Liver (tissue), 9 donors: ENCODE data around the gene NRG3. TPM values are rescaled to one million over a fixed set of nuclear protein-coding genes. Genes with fewer than 3 reads are reported as not detected.

ENCODE experiments used
- DNase-seq: peaks from one replicate; pipeline ENCODE4 v3.0.0-alpha.2; 2017; ENCODE audit warnings: low spot score
- H3K27ac ChIP-seq, 2 donors: one replicate each; pipeline ENCODE4 v1.7.0; 2013; ENCODE audit warnings: inconsistent platforms in 2 of 2, low read length in 2 of 2, control low read depth in 1 of 2, low read depth in 1 of 2, mild to moderate bottlenecking in 1 of 2
- H3K27me3 ChIP-seq, 4 donors: one replicate each; pipeline versions ENCODE4 v1.6.1 to v1.7.0; 2013; ENCODE audit warnings: low read length in 3 of 4, inconsistent platforms in 1 of 4, mild to moderate bottlenecking in 1 of 4, moderate library complexity in 1 of 4; ENCODE audit not compliant: control insufficient read depth in 4 of 4, insufficient read depth in 4 of 4
- H3K36me3 ChIP-seq, 4 donors: one replicate each; pipeline versions ENCODE4 v1.6.1 to v1.7.0; 2013; ENCODE audit warnings: low read length in 3 of 4, mild to moderate bottlenecking in 3 of 4, low read depth in 1 of 4, moderate library complexity in 1 of 4; ENCODE audit not compliant: control insufficient read depth in 4 of 4, insufficient read depth in 3 of 4
- H3K4me1 ChIP-seq, 4 donors: one replicate each; pipeline versions ENCODE4 v1.6.1 to v1.7.0; 2013; ENCODE audit warnings: low read length in 3 of 4, mild to moderate bottlenecking in 3 of 4, moderate library complexity in 1 of 4; ENCODE audit not compliant: control insufficient read depth in 4 of 4, insufficient read depth in 4 of 4
- H3K4me3 ChIP-seq, 3 donors: one replicate each; pipeline versions ENCODE4 v1.6.1 to v1.7.0; 2013; ENCODE audit warnings: low read length in 3 of 3, control low read depth in 1 of 3, low read depth in 1 of 3, mild to moderate bottlenecking in 1 of 3
- H3K9ac ChIP-seq, 2 donors: one replicate each; pipeline ENCODE4 v1.7.0; 2013; ENCODE audit warnings: low read length in 2 of 2, mild to moderate bottlenecking in 2 of 2, moderate library complexity in 2 of 2, control low read depth in 1 of 2, low read depth in 1 of 2
- H3K9me3 ChIP-seq, 4 donors: one replicate each; pipeline versions ENCODE4 v1.6.1 to v1.7.0; 2013; ENCODE audit warnings: low read length in 3 of 4; ENCODE audit not compliant: control insufficient read depth in 4 of 4
- EGR1 ChIP-seq, 2 donors: IDR thresholded peaks; 2 replicates each; pipeline ENCODE4 v1.6.1; 2016 to 2018; ENCODE audit warnings: antibody characterized with exemption in 2 of 2, low read depth in 2 of 2
- FOXA1 ChIP-seq: IDR thresholded peaks from 2 replicates; pipeline ENCODE4 v1.6.1; 2016; ENCODE audit warnings: antibody characterized with exemption
- FOXA2 ChIP-seq: IDR thresholded peaks from 2 replicates; pipeline ENCODE4 v1.6.1; 2016; ENCODE audit warnings: antibody characterized with exemption
- GABPA ChIP-seq, 2 donors: IDR thresholded peaks in 1 of 2; conservative IDR thresholded peaks in 1 of 2; 2 replicates each; pipeline ENCODE4 v1.6.1; 2016; ENCODE audit warnings: antibody characterized with exemption in 2 of 2, mild to moderate bottlenecking in 1 of 2, moderate library complexity in 1 of 2
- HNF4A ChIP-seq, 2 donors: conservative IDR thresholded peaks; 2 replicates each; pipeline ENCODE4 v1.6.1; 2016; ENCODE audit warnings: antibody characterized with exemption in 2 of 2, mild to moderate bottlenecking in 2 of 2
- HNF4G ChIP-seq: IDR thresholded peaks from 2 replicates; pipeline ENCODE4 v1.6.1; 2016; ENCODE audit warnings: antibody characterized with exemption
- JUND ChIP-seq, 2 donors: IDR thresholded peaks; 2 replicates each; pipeline ENCODE4 v1.6.1; 2016; ENCODE audit warnings: antibody characterized with exemption in 2 of 2
- NR2F2 ChIP-seq: IDR thresholded peaks from 2 replicates; pipeline ENCODE4 v1.6.1; 2016; ENCODE audit warnings: antibody characterized with exemption
- RAD21 ChIP-seq, 2 donors: IDR thresholded peaks; 2 replicates each; pipeline ENCODE4 v1.6.1; 2016; ENCODE audit warnings: antibody characterized with exemption in 2 of 2, mild to moderate bottlenecking in 2 of 2
- RXRA ChIP-seq, 2 donors: IDR thresholded peaks; 2 replicates each; pipeline ENCODE4 v1.6.1; 2017 to 2018; ENCODE audit warnings: antibody characterized with exemption in 2 of 2, mild to moderate bottlenecking in 1 of 2
- SP1 ChIP-seq: IDR thresholded peaks from 2 replicates; pipeline ENCODE4 v1.6.1; 2018; ENCODE audit warnings: antibody characterized with exemption, mild to moderate bottlenecking
- TAF1 ChIP-seq: conservative IDR thresholded peaks from 2 replicates; pipeline ENCODE4 v1.6.1; 2016; ENCODE audit warnings: antibody characterized with exemption, mild to moderate bottlenecking
- YY1 ChIP-seq: IDR thresholded peaks from 2 replicates; pipeline ENCODE4 v1.6.1; 2016; ENCODE audit warnings: antibody characterized with exemption, mild to moderate bottlenecking
- WGBS: extraction: QIAGEN DNeasy Blood & Tissue Kit; methylation state at CpG from one replicate; pipeline ENCODE4 v1.1.7; 2013; 5-methylcytosine and 5-hydroxymethylcytosine counted together
- polyA plus RNA-seq, 2 donors: library from polyadenylated mRNA; stranded (reverse) in 1 of 2; unstranded in 1 of 2; fragments of 200-250 nt in 1 of 2; fragments of >200 nt in 1 of 2; fragmentation: Nextera tagmentation in 1 of 2; extraction: Ambion mirVana in 1 of 2; gene quantifications; one replicate each; pipeline versions ENCODE4 v1.2.1 to v1.2.3, GENCODE V29; 2013 to 2015
- total RNA-seq, 2 donors: library from RNA; depleted of rRNA; stranded (reverse); fragments of >200 nt; gene quantifications; one replicate each; pipeline ENCODE4 v1.2.3, GENCODE V29; 2014
- TF ChIP-seq, protein P1 (sequence below): fragments of 150-350 bp; IDR thresholded peaks from 2 replicates; pipeline ENCODE4 v1.5.1; 2017; ENCODE audit warnings: improper control_type of control experiment, low read depth, low read length; ENCODE audit not compliant: missing input control
- TF ChIP-seq, protein P2 (sequence below): IDR thresholded peaks from 2 replicates; pipeline ENCODE4 v1.6.1; 2016; ENCODE audit warnings: antibody characterized with exemption
- TF ChIP-seq, protein P3 (sequence below): IDR thresholded peaks from 2 replicates; pipeline ENCODE4 v1.6.1; 2016; ENCODE audit warnings: antibody characterized with exemption, mild to moderate bottlenecking
- TF ChIP-seq, protein P4 (sequence below): IDR thresholded peaks from 2 replicates; pipeline ENCODE4 v1.6.1; 2016; ENCODE audit warnings: antibody characterized with exemption
- TF ChIP-seq, protein P5 (sequence below): IDR thresholded peaks from 2 replicates; pipeline ENCODE4 v1.6.1; 2016; ENCODE audit warnings: antibody characterized with exemption
- donor health status: healthy.
- donor health status: healthy.
- donor health status: healthy.
- donor health status: healthy.
- donor health status: healthy.

NRG3 gene
- total and polyA plus RNA-seq, 4 donors = 0.24 to 3.7 (median 0.38) TPM

DNA sequence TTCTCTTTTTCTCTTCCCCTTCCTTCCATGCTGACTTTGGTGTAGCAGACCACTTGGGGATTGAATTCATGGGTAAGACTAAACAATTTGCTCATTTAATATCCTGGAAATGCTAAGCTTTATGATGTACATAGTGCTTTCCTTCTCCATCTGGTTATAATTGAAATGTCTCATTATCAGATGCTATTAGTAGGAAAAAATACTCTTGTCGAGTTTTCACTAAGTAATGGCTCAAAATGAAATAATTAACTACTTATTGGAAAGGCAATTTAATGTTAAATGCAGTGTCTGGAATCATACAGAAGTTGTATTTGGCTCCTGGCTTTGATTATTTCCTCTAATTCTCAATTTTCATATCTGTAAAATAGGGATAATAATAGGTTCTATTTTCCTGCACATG lies 990.4 kb downstream of the NRG3 start:
- H3K9ac ChIP-seq = no peak overlapping the region
- no peaks in the 10 kb centered on the region for H3K9me3 ChIP-seq
- TF ChIP-seq, protein P1, sequence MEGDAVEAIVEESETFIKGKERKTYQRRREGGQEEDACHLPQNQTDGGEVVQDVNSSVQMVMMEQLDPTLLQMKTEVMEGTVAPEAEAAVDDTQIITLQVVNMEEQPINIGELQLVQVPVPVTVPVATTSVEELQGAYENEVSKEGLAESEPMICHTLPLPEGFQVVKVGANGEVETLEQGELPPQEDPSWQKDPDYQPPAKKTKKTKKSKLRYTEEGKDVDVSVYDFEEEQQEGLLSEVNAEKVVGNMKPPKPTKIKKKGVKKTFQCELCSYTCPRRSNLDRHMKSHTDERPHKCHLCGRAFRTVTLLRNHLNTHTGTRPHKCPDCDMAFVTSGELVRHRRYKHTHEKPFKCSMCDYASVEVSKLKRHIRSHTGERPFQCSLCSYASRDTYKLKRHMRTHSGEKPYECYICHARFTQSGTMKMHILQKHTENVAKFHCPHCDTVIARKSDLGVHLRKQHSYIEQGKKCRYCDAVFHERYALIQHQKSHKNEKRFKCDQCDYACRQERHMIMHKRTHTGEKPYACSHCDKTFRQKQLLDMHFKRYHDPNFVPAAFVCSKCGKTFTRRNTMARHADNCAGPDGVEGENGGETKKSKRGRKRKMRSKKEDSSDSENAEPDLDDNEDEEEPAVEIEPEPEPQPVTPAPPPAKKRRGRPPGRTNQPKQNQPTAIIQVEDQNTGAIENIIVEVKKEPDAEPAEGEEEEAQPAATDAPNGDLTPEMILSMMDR = no peak
- TF ChIP-seq RXRA (IDR thresholded peaks at IDR 0.05) (no peak), FOXA2 (no peak), SP1 (no peak), TAF1 (no peak), JUND (IDR thresholded peaks at IDR 0.05) (no peak), YY1 (no peak), NR2F2 (no peak), GABPA (IDR thresholded peaks at IDR 0.05 in 1 of 2, conservative IDR thresholded peaks at IDR 0.05 in 1 of 2) (no peak), FOXA1 (no peak), HNF4A (conservative IDR thresholded peaks at IDR 0.05) (no peak), HNF4G (no peak), EGR1 (IDR thresholded peaks at IDR 0.05; ENCODE audit: low read depth in 2 of 2) (no peak), RAD21 (IDR thresholded peaks at IDR 0.05) (no peak)
- TF ChIP-seq, protein P2, sequence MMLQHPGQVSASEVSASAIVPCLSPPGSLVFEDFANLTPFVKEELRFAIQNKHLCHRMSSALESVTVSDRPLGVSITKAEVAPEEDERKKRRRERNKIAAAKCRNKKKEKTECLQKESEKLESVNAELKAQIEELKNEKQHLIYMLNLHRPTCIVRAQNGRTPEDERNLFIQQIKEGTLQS = no peak
- TF ChIP-seq, protein P3, sequence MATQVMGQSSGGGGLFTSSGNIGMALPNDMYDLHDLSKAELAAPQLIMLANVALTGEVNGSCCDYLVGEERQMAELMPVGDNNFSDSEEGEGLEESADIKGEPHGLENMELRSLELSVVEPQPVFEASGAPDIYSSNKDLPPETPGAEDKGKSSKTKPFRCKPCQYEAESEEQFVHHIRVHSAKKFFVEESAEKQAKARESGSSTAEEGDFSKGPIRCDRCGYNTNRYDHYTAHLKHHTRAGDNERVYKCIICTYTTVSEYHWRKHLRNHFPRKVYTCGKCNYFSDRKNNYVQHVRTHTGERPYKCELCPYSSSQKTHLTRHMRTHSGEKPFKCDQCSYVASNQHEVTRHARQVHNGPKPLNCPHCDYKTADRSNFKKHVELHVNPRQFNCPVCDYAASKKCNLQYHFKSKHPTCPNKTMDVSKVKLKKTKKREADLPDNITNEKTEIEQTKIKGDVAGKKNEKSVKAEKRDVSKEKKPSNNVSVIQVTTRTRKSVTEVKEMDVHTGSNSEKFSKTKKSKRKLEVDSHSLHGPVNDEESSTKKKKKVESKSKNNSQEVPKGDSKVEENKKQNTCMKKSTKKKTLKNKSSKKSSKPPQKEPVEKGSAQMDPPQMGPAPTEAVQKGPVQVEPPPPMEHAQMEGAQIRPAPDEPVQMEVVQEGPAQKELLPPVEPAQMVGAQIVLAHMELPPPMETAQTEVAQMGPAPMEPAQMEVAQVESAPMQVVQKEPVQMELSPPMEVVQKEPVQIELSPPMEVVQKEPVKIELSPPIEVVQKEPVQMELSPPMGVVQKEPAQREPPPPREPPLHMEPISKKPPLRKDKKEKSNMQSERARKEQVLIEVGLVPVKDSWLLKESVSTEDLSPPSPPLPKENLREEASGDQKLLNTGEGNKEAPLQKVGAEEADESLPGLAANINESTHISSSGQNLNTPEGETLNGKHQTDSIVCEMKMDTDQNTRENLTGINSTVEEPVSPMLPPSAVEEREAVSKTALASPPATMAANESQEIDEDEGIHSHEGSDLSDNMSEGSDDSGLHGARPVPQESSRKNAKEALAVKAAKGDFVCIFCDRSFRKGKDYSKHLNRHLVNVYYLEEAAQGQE = no peak
- TF ChIP-seq, protein P4, sequence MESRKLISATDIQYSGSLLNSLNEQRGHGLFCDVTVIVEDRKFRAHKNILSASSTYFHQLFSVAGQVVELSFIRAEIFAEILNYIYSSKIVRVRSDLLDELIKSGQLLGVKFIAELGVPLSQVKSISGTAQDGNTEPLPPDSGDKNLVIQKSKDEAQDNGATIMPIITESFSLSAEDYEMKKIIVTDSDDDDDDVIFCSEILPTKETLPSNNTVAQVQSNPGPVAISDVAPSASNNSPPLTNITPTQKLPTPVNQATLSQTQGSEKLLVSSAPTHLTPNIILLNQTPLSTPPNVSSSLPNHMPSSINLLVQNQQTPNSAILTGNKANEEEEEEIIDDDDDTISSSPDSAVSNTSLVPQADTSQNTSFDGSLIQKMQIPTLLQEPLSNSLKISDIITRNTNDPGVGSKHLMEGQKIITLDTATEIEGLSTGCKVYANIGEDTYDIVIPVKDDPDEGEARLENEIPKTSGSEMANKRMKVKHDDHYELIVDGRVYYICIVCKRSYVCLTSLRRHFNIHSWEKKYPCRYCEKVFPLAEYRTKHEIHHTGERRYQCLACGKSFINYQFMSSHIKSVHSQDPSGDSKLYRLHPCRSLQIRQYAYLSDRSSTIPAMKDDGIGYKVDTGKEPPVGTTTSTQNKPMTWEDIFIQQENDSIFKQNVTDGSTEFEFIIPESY = no peak
- TF ChIP-seq, protein P5, sequence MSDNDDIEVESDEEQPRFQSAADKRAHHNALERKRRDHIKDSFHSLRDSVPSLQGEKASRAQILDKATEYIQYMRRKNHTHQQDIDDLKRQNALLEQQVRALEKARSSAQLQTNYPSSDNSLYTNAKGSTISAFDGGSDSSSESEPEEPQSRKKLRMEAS = no peak
- H3K36me3 ChIP-seq = no peaks in the 10 kb centered on the region
- H3K4me1 ChIP-seq = no peaks in the 10 kb centered on the region
- WGBS = 52% methylated on average over 1 of the region's 1 CpG
- H3K27me3 ChIP-seq = no peaks in the 10 kb centered on the region
- H3K27ac ChIP-seq = no peak overlapping the region
- H3K4me3 ChIP-seq = no peak overlapping the region
- DNase-seq = no peak
